Endothelial cell of hepatic sinusoid (primary cell): ENCODE results near the gene SPSB1.

ENCODE experiments used
- in situ Hi-C: cut with HindIII; loops from 2 replicates; pipeline ENCODE4 v1.10.0; 2017; ENCODE audit warnings: low sequenced_read_pairs

SPSB1 gene

DNA sequence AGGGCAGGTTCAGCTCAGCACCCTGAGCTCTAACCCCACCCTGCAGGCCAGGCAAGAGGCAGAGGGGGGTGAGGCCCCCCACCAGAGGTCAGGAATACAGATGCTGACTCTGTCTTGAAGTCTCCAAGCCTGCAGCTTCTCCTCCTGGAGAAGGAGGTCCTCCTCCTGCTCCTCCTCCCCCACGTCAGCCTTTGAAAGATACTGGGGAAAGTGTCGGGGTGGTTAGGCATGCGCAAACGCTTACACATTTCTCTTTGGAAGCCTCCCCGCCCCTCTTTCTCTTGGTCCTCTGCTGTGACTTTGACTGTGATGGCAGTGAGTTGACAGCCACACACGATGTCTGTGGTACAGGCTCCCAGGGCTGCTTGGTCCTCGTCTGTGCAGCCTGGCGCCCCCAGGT, 65.3 kb downstream of the SPSB1 start:
- in situ Hi-C loops = no loop called here

GRCh38 chr1:9360371-9361064, 67.8 kb downstream of the SPSB1 start:
- in situ Hi-C loops = no loop called here

DNA sequence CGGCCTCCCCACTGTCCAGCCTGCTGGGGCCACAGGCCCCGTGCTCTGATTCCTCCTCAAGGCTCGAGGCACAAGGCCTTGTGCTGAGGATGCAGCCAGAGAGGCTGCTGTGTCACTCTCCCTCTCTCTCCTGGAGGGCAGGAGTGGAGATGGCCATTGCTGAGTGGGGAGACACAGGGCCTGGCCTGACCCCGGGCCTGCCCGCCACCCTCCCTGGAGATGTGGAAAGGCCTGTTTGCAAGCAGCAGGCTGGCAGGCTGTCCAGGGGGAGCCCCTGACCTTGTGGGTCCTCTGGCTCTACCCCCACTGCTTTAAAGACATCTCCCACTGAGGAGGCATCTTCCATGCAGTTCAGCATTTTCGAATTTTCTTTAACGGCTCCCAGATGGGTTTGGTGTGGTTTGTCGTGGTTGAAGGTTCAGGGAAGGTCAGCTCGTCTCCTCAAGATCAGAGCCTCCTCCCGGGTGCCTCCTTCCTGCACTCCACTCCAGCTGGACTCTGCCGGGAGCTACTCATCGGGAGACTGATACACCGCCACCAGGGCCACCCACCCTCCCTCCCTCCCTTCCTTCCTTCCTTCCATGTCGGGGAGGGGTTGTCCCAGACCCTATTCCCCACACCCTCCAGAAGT, 69.1 kb downstream of the SPSB1 start:
- in situ Hi-C loops = no loop called here

DNA sequence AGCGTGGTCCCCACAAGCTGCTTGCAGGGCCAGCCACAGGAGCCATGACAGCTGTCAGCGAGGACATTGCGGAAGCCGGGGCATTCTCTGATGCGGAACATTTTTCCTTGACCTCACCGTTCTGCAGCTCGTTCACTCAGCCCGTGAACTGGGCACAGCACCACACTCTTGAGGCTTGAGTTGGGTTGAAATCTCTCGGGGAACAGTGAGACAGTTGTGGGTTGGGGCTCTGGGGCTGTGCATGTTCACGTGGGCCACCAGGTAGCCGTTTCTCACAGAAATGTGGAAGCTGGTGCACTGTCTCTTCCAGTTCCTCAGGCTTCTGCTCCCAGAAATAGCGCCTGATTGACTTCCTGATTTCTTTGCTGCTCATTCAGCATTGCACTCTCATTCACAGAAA, 69.8 kb downstream of the SPSB1 start:
- in situ Hi-C loops = no loop called here

- in situ Hi-C loops = no loop called here
Measured at GRCh38 chr1:9363061-9363471, 70.4 kb downstream of the SPSB1 start.

DNA sequence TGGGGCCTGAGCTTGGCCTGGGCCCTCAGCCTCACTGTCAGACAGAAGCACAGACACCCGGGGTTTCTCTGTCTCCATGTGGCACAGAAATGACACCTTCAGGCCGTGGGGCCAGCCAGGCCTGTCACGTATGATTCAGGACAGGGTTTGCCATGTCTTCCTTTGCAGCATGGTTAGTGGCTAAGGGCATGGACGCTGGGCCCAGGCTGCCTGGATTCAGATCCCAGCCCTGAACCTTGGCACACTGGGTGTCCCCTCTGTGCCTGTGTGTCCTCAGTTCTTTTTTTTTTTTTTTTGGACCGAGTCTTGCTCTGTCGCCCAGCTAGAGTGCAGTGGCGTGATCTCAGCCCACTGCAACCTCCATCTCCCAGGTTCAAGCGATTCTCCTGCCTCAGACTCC, 73.6 kb downstream of the SPSB1 start:
- in situ Hi-C loops = no loop called here

- in situ Hi-C loops = no loop called here
Measured at GRCh38 chr1:9366943-9367780, 74.5 kb downstream of the SPSB1 start.

DNA sequence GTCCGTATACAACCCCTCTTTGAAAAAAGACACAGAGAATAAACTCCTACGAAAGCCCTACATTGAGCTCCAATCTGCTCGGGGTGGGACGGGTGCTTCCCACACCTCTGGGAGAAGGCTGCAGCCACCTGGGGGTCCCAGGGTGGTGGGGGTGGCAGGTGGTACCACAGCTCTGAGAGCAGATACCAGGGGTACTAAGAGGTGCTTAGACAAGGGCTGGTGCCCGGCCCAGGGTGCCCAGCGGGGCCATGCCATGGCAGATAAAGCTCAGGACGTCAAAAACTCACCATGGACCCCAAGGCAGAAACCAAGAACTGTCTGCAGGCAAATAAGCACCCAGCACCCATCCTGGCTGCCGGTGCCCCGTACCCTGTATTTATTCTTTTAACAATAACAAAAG, 75.1 kb downstream of the SPSB1 start:
- in situ Hi-C loops = no loop called here

DNA sequence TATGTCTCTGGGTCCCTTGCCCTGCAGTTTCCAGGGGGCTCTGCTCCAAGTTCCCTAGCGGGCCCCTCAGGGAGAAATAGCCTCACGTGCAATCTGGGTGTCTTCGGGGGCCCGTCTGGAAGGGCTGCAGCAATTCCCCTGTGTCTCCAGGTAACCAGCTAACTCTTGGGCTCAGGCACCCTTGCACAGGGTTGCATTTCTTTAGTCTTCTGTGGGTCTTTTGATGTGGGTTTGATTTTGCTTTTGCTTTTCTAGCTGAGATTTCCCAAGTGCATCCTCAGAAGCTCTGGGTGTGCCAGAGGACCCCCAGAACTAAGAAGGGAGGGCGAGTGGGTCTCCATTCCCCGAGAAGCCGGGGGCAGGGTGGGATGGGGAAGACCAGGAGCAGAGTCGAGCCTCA, 75.7 kb downstream of the SPSB1 start:
- in situ Hi-C loops = no loop called here

DNA sequence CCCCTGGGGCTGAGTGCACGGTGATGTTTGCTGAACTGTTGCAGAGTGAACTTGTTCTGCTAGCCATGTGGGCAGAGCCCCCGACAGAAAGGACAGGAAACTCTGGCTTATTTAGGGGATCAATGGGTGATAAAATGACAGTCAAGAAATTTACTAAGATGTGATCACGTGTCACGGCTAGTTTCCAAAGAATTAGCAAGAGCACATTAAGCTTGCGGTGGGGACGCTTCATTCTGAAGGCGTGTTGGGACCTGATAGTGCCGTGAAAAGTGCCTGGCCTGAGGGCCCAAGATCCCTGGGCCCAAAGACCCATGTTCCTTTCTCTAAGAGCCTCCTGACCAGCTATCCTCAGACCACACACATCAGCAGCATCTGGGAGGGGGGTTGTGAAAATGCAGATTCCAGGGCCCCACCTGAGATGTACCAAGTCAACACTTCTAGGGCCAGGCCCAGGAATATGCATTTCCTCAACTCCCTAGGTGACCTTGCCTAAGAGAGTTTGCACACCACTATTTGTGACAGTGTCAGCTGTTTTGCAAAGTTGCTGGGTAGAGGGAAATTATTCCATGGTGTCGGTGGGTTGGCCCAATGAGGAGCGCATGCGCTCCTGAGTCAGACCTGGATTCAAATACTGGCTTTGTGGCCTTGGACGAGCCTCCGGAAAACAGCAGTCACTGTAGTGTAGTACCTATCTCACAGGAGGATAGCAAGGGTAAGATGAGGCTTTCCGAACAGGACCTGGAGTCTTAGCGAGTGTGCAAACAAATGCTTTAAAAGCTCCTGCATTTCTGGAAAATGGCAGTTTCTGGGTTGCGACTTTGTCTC, 77.5 kb downstream of the SPSB1 start:
- in situ Hi-C loops = loop anchor here (5.0 to 10.0 kb wide), 3 partner anchors 68 to 112 kb away; no protein-coding TSS in a partner anchor

- in situ Hi-C loops = loop anchor here (5.0 to 10.0 kb wide), 3 partner anchors 69 to 111 kb away; no protein-coding TSS in a partner anchor
Measured at GRCh38 chr1:9371391-9371935, 78.8 kb downstream of the SPSB1 start.

GRCh38 chr1:9371951-9372350, 79.3 kb downstream of the SPSB1 start:
- in situ Hi-C loops = loop anchor here (5.0 to 10.0 kb wide), 3 partner anchors 70 to 110 kb away; no protein-coding TSS in a partner anchor

GRCh38 chr1:9373619-9374018, 80.9 kb downstream of the SPSB1 start:
- in situ Hi-C loops = loop anchor here (5.0 to 10.0 kb wide), 3 partner anchors 71 to 109 kb away; no protein-coding TSS in a partner anchor

DNA sequence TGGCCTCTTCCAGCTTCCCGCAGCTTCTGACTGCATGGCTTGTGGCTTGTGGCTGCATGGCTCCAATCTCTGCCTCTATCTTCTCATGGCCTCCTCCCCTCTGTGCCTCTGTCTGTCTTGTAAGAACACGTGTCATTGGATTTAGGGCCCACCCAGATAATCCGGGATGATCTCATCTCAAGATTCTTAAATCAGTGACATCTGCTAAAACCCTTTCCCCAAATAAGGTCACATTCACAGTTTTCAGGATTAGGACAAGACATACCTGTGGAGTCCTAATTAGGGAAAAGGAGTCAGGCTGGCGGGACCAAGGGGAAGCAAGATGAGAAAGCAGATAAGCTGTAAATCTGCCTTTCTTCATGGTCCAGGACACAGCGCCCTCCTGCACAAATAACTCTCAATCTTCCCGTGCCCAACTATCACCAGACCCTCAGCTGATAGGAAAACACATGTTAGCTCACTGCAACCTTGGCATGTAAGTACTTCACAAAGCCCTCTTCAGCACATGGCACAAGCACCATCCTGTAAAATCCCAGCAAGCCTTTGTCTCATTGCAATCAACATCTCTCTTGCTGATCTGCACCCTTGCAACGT, 82.2 kb downstream of the SPSB1 start:
- in situ Hi-C loops = loop anchor here (5.0 to 10.0 kb wide), 4 partner anchors 67 to 110 kb away; no protein-coding TSS in a partner anchor

- in situ Hi-C loops = loop anchor here (5.0 to 10.0 kb wide), 2 partner anchors 66 to 111 kb away; no protein-coding TSS in a partner anchor
Measured at GRCh38 chr1:9375912-9376311, 83.2 kb downstream of the SPSB1 start.

- in situ Hi-C loops = loop anchor here (5.0 to 10.0 kb wide), 2 partner anchors 66 to 112 kb away; no protein-coding TSS in a partner anchor
Measured at GRCh38 chr1:9376430-9376829, 83.7 kb downstream of the SPSB1 start.

- in situ Hi-C loops = loop anchor here (5.0 to 10.0 kb wide), 2 partner anchors 65 to 112 kb away; no protein-coding TSS in a partner anchor
Measured at GRCh38 chr1:9376886-9377333, 84.2 kb downstream of the SPSB1 start.

- in situ Hi-C loops = loop anchor here (5.0 to 10.0 kb wide), 2 partner anchors 64 to 114 kb away; no protein-coding TSS in a partner anchor
Measured at GRCh38 chr1:9378801-9379200, 86.1 kb downstream of the SPSB1 start.

DNA sequence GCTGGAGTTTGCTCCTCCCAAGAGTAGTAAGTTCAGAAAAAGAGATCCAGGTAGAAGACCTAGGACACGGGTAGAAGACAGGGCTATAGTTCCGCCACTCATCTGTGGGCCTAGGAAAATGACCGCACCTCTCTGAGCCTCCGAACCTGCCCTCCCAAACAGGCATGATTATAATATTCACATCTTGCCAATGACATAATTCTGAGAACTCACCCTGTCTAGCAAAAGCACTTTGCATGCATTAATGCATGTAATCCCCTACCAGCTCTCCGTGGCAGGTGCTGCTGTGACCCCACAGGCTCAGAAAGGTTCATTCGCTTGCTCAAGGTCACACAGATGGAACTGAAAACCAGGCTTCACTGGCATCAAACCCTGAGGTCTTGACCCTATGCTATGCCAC, 88.0 kb downstream of the SPSB1 start:
- in situ Hi-C loops = no loop called here
